MM.1S (cell line): Measurements from ENCODE around the gene CACNA1E.

Source experiments
- DNase-seq: peaks from one replicate; pipeline ENCODE4 v3.0.0-alpha.2; 2015
- H2AFZ ChIP-seq: fragments of 300-600 bp; sonication (generic); 2 replicates; pipeline ENCODE4 v1.6.0; 2016; ENCODE audit warnings: antibody characterized with exemption, low read length
- H3F3A ChIP-seq: fragments of 300-600 bp; sonication (generic); 2 replicates; pipeline ENCODE4 v1.6.1; 2016; ENCODE audit warnings: mild to moderate bottlenecking, antibody characterized with exemption, low read length, moderate library complexity, mixed read lengths; ENCODE audit not compliant: insufficient read depth
- H3K27ac ChIP-seq: fragments of 300-600 bp; sonication (generic); 2 replicates; pipeline ENCODE4 v1.5.1; 2016; ENCODE audit warnings: mild to moderate bottlenecking, low read length
- H3K27me3 ChIP-seq: fragments of 300-600 bp; sonication (generic); replicated peaks from 2 replicates; pipeline ENCODE4 v1.6.0; 2016; ENCODE audit warnings: low read length; ENCODE audit not compliant: insufficient read depth
- H3K36me3 ChIP-seq: fragments of 300-600 bp; sonication (generic); replicated peaks from 2 replicates; pipeline ENCODE4 v1.6.1; 2016; ENCODE audit warnings: mild to moderate bottlenecking, low read length, mixed read lengths; ENCODE audit not compliant: insufficient read depth
- H3K4me1 ChIP-seq: fragments of 300-600 bp; sonication (generic); 2 replicates; pipeline ENCODE4 v1.6.1; 2016; ENCODE audit warnings: low read length, mixed read lengths
- H3K4me2 ChIP-seq: fragments of 300-600 bp; sonication (generic); 2 replicates; pipeline ENCODE4 v1.6.0; 2016; ENCODE audit warnings: low read depth, low read length
- H3K4me3 ChIP-seq: fragments of 300-600 bp; sonication (generic); 2 replicates; pipeline ENCODE4 v1.5.1; 2016; ENCODE audit warnings: low read length, mixed read lengths
- H3K79me2 ChIP-seq: fragments of 300-600 bp; sonication (generic); 2 replicates; pipeline ENCODE4 v1.6.1; 2016; ENCODE audit warnings: mixed run types, low read length, mixed read lengths
- H3K9ac ChIP-seq: fragments of 300-600 bp; sonication (generic); 2 replicates; pipeline ENCODE4 v1.6.1; 2016; ENCODE audit warnings: low read length, mixed read lengths
- H3K9me2 ChIP-seq: fragments of 300-600 bp; sonication (generic); replicated peaks from 2 replicates; pipeline ENCODE4 v1.6.1; 2016; ENCODE audit warnings: mild to moderate bottlenecking, low read length, mixed read lengths; ENCODE audit not compliant: insufficient read depth
- H3K9me3 ChIP-seq: fragments of 300-600 bp; sonication (generic); replicated peaks from 2 replicates; pipeline ENCODE4 v1.6.1; 2016; ENCODE audit warnings: mild to moderate bottlenecking, low read length, mixed read lengths; ENCODE audit not compliant: insufficient read depth
- H4K20me1 ChIP-seq: fragments of 300-600 bp; sonication (generic); 2 replicates; pipeline ENCODE4 v1.6.1; 2016; ENCODE audit warnings: mild to moderate bottlenecking, low read length, moderate library complexity, mixed read lengths; ENCODE audit not compliant: insufficient read depth
- CTCF ChIP-seq: fragments of 300-600 bp; sonication (generic); IDR thresholded peaks from 2 replicates; pipeline ENCODE4 v1.5.1; 2016; ENCODE audit warnings: antibody characterized with exemption, low read length, mixed read lengths
- EZH2 ChIP-seq: fragments of 300-600 bp; sonication (generic); optimal IDR thresholded peaks from 2 replicates; pipeline ENCODE3; 2017; ENCODE audit warnings: low read depth, mild to moderate bottlenecking, antibody characterized with exemption, low read length, mixed read lengths
- EZH2phosphoT487 ChIP-seq: fragments of 300-600 bp; sonication (generic); IDR thresholded peaks from 2 replicates; pipeline ENCODE4 v1.6.1; 2018; ENCODE audit warnings: antibody characterized with exemption, low read length

The CACNA1E gene

GRCh38 chr1:181604482-181605249 lies 121.3 kb downstream of the CACNA1E start:
- H3K79me2 ChIP-seq: no peaks in the 10 kb centered on the region
- H3K4me3 ChIP-seq: no peak overlapping the region
- H3K4me2 ChIP-seq: no peak overlapping the region
- H3K9me3 ChIP-seq: no peaks in the 10 kb centered on the region
- TF ChIP-seq EZH2: no peak
- no peaks in the 10 kb centered on the region for H4K20me1 ChIP-seq
- no peaks in the 10 kb centered on the region for H3K27me3 ChIP-seq
- H3F3A ChIP-seq: no peaks in the 10 kb centered on the region
- H3K9me2 ChIP-seq: no peaks in the 10 kb centered on the region
- H2AFZ ChIP-seq: no peak overlapping the region
- H3K27ac ChIP-seq: no peak overlapping the region
- H3K36me3 ChIP-seq: no peaks in the 10 kb centered on the region
- no peaks in the 10 kb centered on the region for H3K4me1 ChIP-seq
- no peak for DNase-seq
- no peak overlapping the region for H3K9ac ChIP-seq

GRCh38 chr1:181607524-181607923 lies 124.2 kb downstream of the CACNA1E start:
- no peak for TF ChIP-seq EZH2
- TF ChIP-seq CTCF: no peak
- no peak for TF ChIP-seq EZH2phosphoT487

GRCh38 chr1:181608386-181608785 lies 125.1 kb downstream of the CACNA1E start:
- Histone ChIP-seq H2AFZ (no peak overlapping the region), H3K4me1 (no peaks in the 10 kb centered on the region), H3K79me2 (no peaks in the 10 kb centered on the region), H3F3A (no peaks in the 10 kb centered on the region), H3K4me3 (no peak overlapping the region), H3K27ac (no peak overlapping the region), H3K9me2 (no peaks in the 10 kb centered on the region), H3K9me3 (no peaks in the 10 kb centered on the region), H3K9ac (no peak overlapping the region), H3K4me2 (no peak overlapping the region), H3K36me3 (no peaks in the 10 kb centered on the region), H4K20me1 (no peaks in the 10 kb centered on the region), H3K27me3 (no peaks in the 10 kb centered on the region)
- no peak for TF ChIP-seq EZH2phosphoT487
- TF ChIP-seq EZH2: no peak
- no peak for TF ChIP-seq CTCF
- no peak for DNase-seq

More at GRCh38 chr1:181607524-181607923, 124.2 kb downstream of the CACNA1E start:
- Histone ChIP-seq H3F3A (no peaks in the 10 kb centered on the region), H3K27me3 (no peaks in the 10 kb centered on the region), H3K9me3 (no peaks in the 10 kb centered on the region), H3K36me3 (no peaks in the 10 kb centered on the region), H3K4me2 (no peak overlapping the region), H3K9me2 (no peaks in the 10 kb centered on the region), H3K27ac (no peak overlapping the region), H3K4me3 (no peak overlapping the region), H3K4me1 (no peaks in the 10 kb centered on the region), H2AFZ (no peak overlapping the region), H4K20me1 (no peaks in the 10 kb centered on the region), H3K79me2 (no peaks in the 10 kb centered on the region), H3K9ac (no peak overlapping the region)
- no peak for DNase-seq

GRCh38 chr1:181608948-181609347 lies 125.6 kb downstream of the CACNA1E start:
- Histone ChIP-seq H3K4me1 (no peaks in the 10 kb centered on the region), H3K27ac (no peak overlapping the region), H3K4me3 (no peak overlapping the region), H3K79me2 (no peaks in the 10 kb centered on the region), H3F3A (no peaks in the 10 kb centered on the region), H4K20me1 (no peaks in the 10 kb centered on the region), H3K9ac (no peak overlapping the region), H2AFZ (no peak overlapping the region), H3K27me3 (no peaks in the 10 kb centered on the region), H3K9me2 (no peaks in the 10 kb centered on the region), H3K36me3 (no peaks in the 10 kb centered on the region), H3K9me3 (no peaks in the 10 kb centered on the region), H3K4me2 (no peak overlapping the region)
- DNase-seq: no peak
- TF ChIP-seq CTCF (no peak), EZH2 (no peak), EZH2phosphoT487 (no peak)
